ENCODE measurements around the gene KLHL11. TPM values are rescaled to one million over a fixed set of nuclear protein-coding genes. Genes with fewer than 3 reads are reported as not detected.

The KLHL11 gene
- polyA plus RNA-seq, 1 of the 3 experiments (the other 2 are of a cell fraction) = 2.6 TPM

- Histone ChIP-seq H3K9ac (no peak overlapping the region), H3K4me2 (no peak overlapping the region), H3K79me2 (ENCODE audit: insufficient read depth) (no peaks in the 10 kb centered on the region), H3K36me3 (replicated peaks in 1 of 2; ENCODE audit: control insufficient read depth in 1 of 2, insufficient read depth in 2 of 2, low read length in 1 of 2) (peaks cover 58% of the 10 kb centered on the region in 2 experiments), H3K27me3 (ENCODE audit: insufficient read depth) (no peaks in the 10 kb centered on the region), H3K27ac (ENCODE audit: low read depth in 2 of 2, low read length in 1 of 2) (no peak overlapping the region), H3K4me1 (ENCODE audit: control insufficient read depth in 1 of 2, insufficient read depth in 2 of 2, low read depth in 1 of 2, low read length in 1 of 2) (no peaks in the 10 kb centered on the region), H4K20me1 (ENCODE audit: insufficient read depth) (no peaks in the 10 kb centered on the region), H2AFZ (ENCODE audit: low read depth) (no peak overlapping the region), H3F3A (replicated peaks; ENCODE audit: insufficient read depth) (peaks cover 40% of the 10 kb centered on the region), H3K9me3 (no peaks in the 10 kb centered on the region), H3K9me2 (no peaks in the 10 kb centered on the region), H3K4me3 (ENCODE audit: low read depth in 2 of 2, low read length in 1 of 2) (no peak overlapping the region)
- ChIA-PET CTCF (interaction anchor here (0.8 kb wide), 1 partner anchor 84 kb away, joined by 3 read pairs; the partner anchor contains the start of gene JUP), POLR2A (interaction anchor here (0.9 to 1.2 kb wide), 2 partner anchors 16 to 48 kb away, joined by 3 read pairs; partner anchors contain the start of gene ACLY)
- DNase-seq = no peak
- TF ChIP-seq USF1 (IDR thresholded peaks at IDR 0.05; ENCODE audit: borderline replicate concordance, low read depth) = no peak
- no peak for TF ChIP-seq RAD21 (IDR thresholded peaks at IDR 0.05; ENCODE audit: low read length)
- TF ChIP-seq RCOR1 (IDR thresholded peaks at IDR 0.05; ENCODE audit: low read length) = no peak
- no peak for TF ChIP-seq FOXM1 (IDR thresholded peaks at IDR 0.05; ENCODE audit: low read depth)
- TF ChIP-seq TEAD4 (IDR thresholded peaks at IDR 0.05; ENCODE audit: borderline replicate concordance, insufficient read depth) = no peak
- no peak for TF ChIP-seq YY1 (IDR thresholded peaks at IDR 0.05; ENCODE audit: low read depth)
- no peak for TF ChIP-seq CHD2 (IDR thresholded peaks at IDR 0.05; ENCODE audit: low read length, partially characterized antibody)
- TF ChIP-seq NFIC (IDR thresholded peaks at IDR 0.05; ENCODE audit: borderline replicate concordance) = no peak
- 93% methylated on average over 7 of the region's 7 CpGs for WGBS (ENCODE audit: low lambda C conversion rate)
Measured at GRCh38 chr17:41870627-41871026, 5.4 kb upstream of the KLHL11 start.

- no peaks in the 10 kb centered on the region; a peak in 1 of 4 replicates for H3K4me1 ChIP-seq (ENCODE audit: control insufficient read depth in 1 of 2, insufficient read depth in 2 of 2, low read depth in 1 of 2, low read length in 1 of 2)
- H4K20me1 ChIP-seq (ENCODE audit: insufficient read depth) = no peaks in the 10 kb centered on the region
- TF ChIP-seq RCOR1 (IDR thresholded peaks at IDR 0.05; ENCODE audit: low read length) = no peak
- TF ChIP-seq GATA2 (CRISPR knock-in tag; IDR thresholded peaks at IDR 0.05) = no peak
- no peak for TF ChIP-seq RFX5 (IDR thresholded peaks at IDR 0.05; ENCODE audit: low read length)
- no peak for TF ChIP-seq TAF1 (IDR thresholded peaks at IDR 0.05; ENCODE audit: borderline replicate concordance, low read depth, low read length)
- no peak for TF ChIP-seq NFIC (IDR thresholded peaks at IDR 0.05; ENCODE audit: borderline replicate concordance)
- TF ChIP-seq EZH2phosphoT487 (IDR thresholded peaks at IDR 0.05; ENCODE audit: borderline replicate concordance, low read depth) = no peak
- TF ChIP-seq FOXM1 (IDR thresholded peaks at IDR 0.05; ENCODE audit: low read depth) = no peak
- no peak overlapping the region for H3K4me3 ChIP-seq (ENCODE audit: low read depth in 2 of 2, low read length in 1 of 2)
- 72% methylated on average over 2 of the region's 2 CpGs for WGBS (ENCODE audit: low lambda C conversion rate)
- no peaks in the 10 kb centered on the region for H3K27me3 ChIP-seq (ENCODE audit: insufficient read depth)
- H3K9me2 ChIP-seq = no peaks in the 10 kb centered on the region
- no peak overlapping the region for H2AFZ ChIP-seq (ENCODE audit: low read depth)
- POLR2A ChIA-PET = interaction anchor here (0.9 kb wide), 1 partner anchor 49 kb away, joined by 3 read pairs; the partner anchor contains the start of gene ACLY
- H3K9me3 ChIP-seq = no peaks in the 10 kb centered on the region
- H3F3A ChIP-seq (replicated peaks; ENCODE audit: insufficient read depth) = peaks cover 40% of the 10 kb centered on the region
- no peak overlapping the region for H3K9ac ChIP-seq
- DNase-seq = no peak
- no peak overlapping the region for H3K27ac ChIP-seq (ENCODE audit: low read depth in 2 of 2, low read length in 1 of 2)
- H3K79me2 ChIP-seq (ENCODE audit: insufficient read depth) = no peaks in the 10 kb centered on the region
- CTCF ChIA-PET = interaction anchor here (0.8 kb wide), 1 partner anchor 83 kb away, joined by 3 read pairs; the partner anchor contains the start of gene JUP
- no peak overlapping the region for H3K4me2 ChIP-seq
- H3K36me3 ChIP-seq (replicated peaks in 1 of 2; ENCODE audit: control insufficient read depth in 1 of 2, insufficient read depth in 2 of 2, low read length in 1 of 2) = peaks cover 58% of the 10 kb centered on the region in 2 experiments
Measured at GRCh38 chr17:41870097-41870496, 4.9 kb upstream of the KLHL11 start.
